Stimulated activated CD4-positive, alpha-beta T cell treated with anti-CD3 and anti-CD28 coated beads, Interleukin-2, amount 100 ng/mL, for 48 hours (primary cell): ENCODE measurements around the gene CNFN.

ENCODE experiments used
- DNase-seq, 2 donors: peaks; one replicate each; pipeline ENCODE4 v3.0.0-alpha.2; 2020

Gene CNFN

GRCh38 chr19:42389899-42390298 is at the start of gene CNFN:
CNFN (minus strand) TSS chr19:42390297; CDS start chr19:42389037, 1,260 bp downstream.
- DNase-seq: no peak

- DNase-seq: no peak
Observed at GRCh38 chr19:42436006-42436405, 45.9 kb upstream of the CNFN start.

- no peak for DNase-seq
Observed at GRCh38 chr19:42435316-42435715, 45.2 kb upstream of the CNFN start.

- DNase-seq: peak; percentile 65 to 70
Observed at GRCh38 chr19:42433503-42434260, 43.6 kb upstream of the CNFN start.

- DNase-seq: no peak
Observed at GRCh38 chr19:42431486-42431885, 41.4 kb upstream of the CNFN start.

GRCh38 chr19:42428676-42429075 is 38.6 kb upstream of the CNFN start:
- no peak for DNase-seq

GRCh38 chr19:42427313-42427712 is 37.2 kb upstream of the CNFN start, which contains the start of gene LIPE:
LIPE (minus strand) TSS chr19:42427388; CDS start chr19:42427149, 239 bp downstream.
- DNase-seq: no peak

- DNase-seq: no peak
Observed at GRCh38 chr19:42426643-42427042, 36.5 kb upstream of the CNFN start.

GRCh38 chr19:42424712-42425131 is 34.6 kb upstream of the CNFN start:
- DNase-seq: no peak

- DNase-seq: no peak
Observed at GRCh38 chr19:42424345-42424707, 34.2 kb upstream of the CNFN start.

GRCh38 chr19:42423462-42424344 is 33.6 kb upstream of the CNFN start:
- DNase-seq: peak; percentile 92 to 93

- DNase-seq: peak in 1 of 2 donors; percentile 45
Observed at GRCh38 chr19:42422901-42423461, 32.9 kb upstream of the CNFN start.

- no peak for DNase-seq
Observed at GRCh38 chr19:42422092-42422900, 32.2 kb upstream of the CNFN start.

- DNase-seq: no peak
Observed at GRCh38 chr19:42421591-42422031, 31.5 kb upstream of the CNFN start.

GRCh38 chr19:42421101-42421500 is 31.0 kb upstream of the CNFN start:
- DNase-seq: no peak

- peak; percentile 70 to 72 for DNase-seq
Observed at GRCh38 chr19:42420055-42420544, 30.0 kb upstream of the CNFN start.

- DNase-seq: no peak
Observed at GRCh38 chr19:42419309-42419708, 29.2 kb upstream of the CNFN start.

- no peak for DNase-seq
Observed at GRCh38 chr19:42412661-42413076, 22.6 kb upstream of the CNFN start.

- no peak for DNase-seq
Observed at GRCh38 chr19:42412227-42412626, 22.1 kb upstream of the CNFN start.

GRCh38 chr19:42411581-42412178 is 21.6 kb upstream of the CNFN start:
- no peak for DNase-seq

- DNase-seq: no peak
Observed at GRCh38 chr19:42410371-42410770, 20.3 kb upstream of the CNFN start.

- no peak for DNase-seq
Observed at GRCh38 chr19:42409477-42409876, 19.4 kb upstream of the CNFN start.
